Endothelial cell of umbilical vein (primary cell): Measurements from ENCODE around the gene DOCK1. TPM values are rescaled to one million over a fixed set of nuclear protein-coding genes. Genes with fewer than 3 reads are reported as not detected.
"Not testable (repeated sequence)": the region's sequence is repeated elsewhere in the genome, so short reads cannot be mapped to it uniquely, and the experiment has no call there.

Source experiments
- BruUV-seq: library from RNA; stranded (reverse); fragments of 400-500 nt; replicated peaks from 2 replicates; lab custom pipeline; 2021; lab: Mats Ljungman, UMichigan
- CTCF ChIA-PET: fragments of 300-600, 350-600 bp; sonication (Branson Sonifier 250); formaldehyde crosslinking; loops from one replicate; lab custom pipeline; 2021; ENCODE audit warnings: antibody characterized with exemption, inconsistent platforms; lab: Charles Lee
- POLR2A ChIA-PET: fragments of 300-600, 350-600 bp; sonication (Branson Sonifier 250); formaldehyde crosslinking; loops from one replicate; lab custom pipeline; 2021; ENCODE audit warnings: antibody characterized with exemption, inconsistent platforms; lab: Charles Lee
- DNase-seq: peaks from one replicate; pipeline ENCODE4 v3.0.0-alpha.2; 2011; ENCODE audit warnings: low read depth, low spot score
- FAIRE-seq: peaks from 2 replicates; lab custom pipeline; 2011; peaks lifted over from hg19 to GRCh38; lab: Jason Lieb, UNC
- H2AFZ ChIP-seq: 2 replicates; pipeline ENCODE4 v1.6.0; 2012; ENCODE audit warnings: low read depth, low read length, control low read depth, inconsistent platforms
- H3K27ac ChIP-seq: 2 replicates; pipeline ENCODE4 v1.5.1; 2011; ENCODE audit warnings: low read depth, mild to moderate bottlenecking, control low read depth, low read length, moderate library complexity; ENCODE audit not compliant: insufficient read depth
- H3K27me3 ChIP-seq, 2 experiments: 2 replicates each; pipeline versions ENCODE4 v1.6.0 to v1.6.1; 2011; ENCODE audit warnings: low read length in 2 of 2, mixed read lengths in 1 of 2; ENCODE audit not compliant: control insufficient read depth in 2 of 2, insufficient read depth in 2 of 2
- H3K36me3 ChIP-seq, 2 experiments: 2 replicates in 1 of 2; 3 replicates in 1 of 2; pipeline ENCODE4 v1.5.1; 2011; ENCODE audit warnings: low read length in 2 of 2, mild to moderate bottlenecking in 1 of 2, moderate library complexity in 1 of 2; ENCODE audit not compliant: control insufficient read depth in 2 of 2, insufficient read depth in 2 of 2; ENCODE audit errors: extremely low read depth in 1 of 2
- H3K4me1 ChIP-seq: 3 replicates; pipeline ENCODE4 v1.5.1; 2011; ENCODE audit warnings: mild to moderate bottlenecking, low read length; ENCODE audit not compliant: control insufficient read depth, insufficient read depth; ENCODE audit errors: extremely low read depth
- H3K4me2 ChIP-seq: 2 replicates; pipeline ENCODE4 v1.6.1; 2011; ENCODE audit warnings: low read length, control low read depth, mixed read lengths; ENCODE audit not compliant: insufficient read depth
- H3K4me3 ChIP-seq, 3 experiments: fragments of 200-600 bp in 1 of 3; sonication (generic), shearing (Covaris generic) in 1 of 3; replicated peaks in 1 of 3; 2 replicates each; pipeline ENCODE4 v1.5.1; 2011 to 2016; ENCODE audit warnings: control low read depth in 3 of 3, low read length in 3 of 3, mild to moderate bottlenecking in 2 of 3, inconsistent platforms in 1 of 3, low read depth in 1 of 3, moderate library complexity in 1 of 3; ENCODE audit not compliant: insufficient read depth in 1 of 3
- H3K79me2 ChIP-seq: 2 replicates; pipeline ENCODE4 v1.6.0; 2012; ENCODE audit warnings: low read length, inconsistent platforms; ENCODE audit not compliant: control insufficient read depth, insufficient read depth
- H3K9ac ChIP-seq: replicated peaks from 2 replicates; pipeline ENCODE3; 2011; ENCODE audit warnings: low read length, control low read depth; ENCODE audit not compliant: insufficient read depth; ENCODE audit errors: extremely low read depth
- H3K9me1 ChIP-seq: replicated peaks from 3 replicates; pipeline ENCODE4 v1.6.0; 2011; ENCODE audit warnings: mild to moderate bottlenecking, low read length; ENCODE audit not compliant: control insufficient read depth, insufficient read depth; ENCODE audit errors: extremely low read depth
- H3K9me3 ChIP-seq: replicated peaks from 2 replicates; pipeline ENCODE4 v1.5.1; 2012; ENCODE audit warnings: low read length, inconsistent platforms; ENCODE audit not compliant: control insufficient read depth, insufficient read depth
- H4K20me1 ChIP-seq: replicated peaks from 2 replicates; pipeline ENCODE3; 2011; ENCODE audit warnings: mild to moderate bottlenecking, low read length; ENCODE audit not compliant: control insufficient read depth, insufficient read depth; ENCODE audit errors: extremely low read depth
- CTCF ChIP-seq, 2 donors: IDR thresholded peaks; 1 replicate in 1 of 2; 2 replicates in 1 of 2; pipeline ENCODE4 v1.5.1; 2011; ENCODE audit warnings: low read length in 2 of 2, mild to moderate bottlenecking in 2 of 2, moderate library complexity in 2 of 2, control low read depth in 1 of 2, inconsistent platforms in 1 of 2, low read depth in 1 of 2; ENCODE audit not compliant: insufficient read depth in 1 of 2; ENCODE audit errors: extremely low read depth in 1 of 2
- EZH2 ChIP-seq: IDR thresholded peaks from 2 replicates; pipeline ENCODE4 v1.6.1; 2012; ENCODE audit warnings: borderline replicate concordance, low read depth, mild to moderate bottlenecking, moderate library complexity, low read length, inconsistent platforms; ENCODE audit not compliant: severe bottlenecking
- FOS ChIP-seq: IDR thresholded peaks from 2 replicates; pipeline ENCODE4 v1.6.1; 2011; ENCODE audit warnings: mild to moderate bottlenecking, low read length, moderate library complexity, borderline replicate concordance; ENCODE audit not compliant: insufficient read depth
- GATA2 ChIP-seq: IDR thresholded peaks from 2 replicates; pipeline ENCODE4 v1.7.0; 2011; ENCODE audit warnings: low read depth, mild to moderate bottlenecking, moderate library complexity, mixed read lengths, low read length; ENCODE audit not compliant: insufficient read length, insufficient read depth
- JUN ChIP-seq: IDR thresholded peaks from 2 replicates; pipeline ENCODE4 v1.6.1; 2011; ENCODE audit warnings: borderline replicate concordance, low read depth; ENCODE audit not compliant: insufficient read length, insufficient read depth
- MAX ChIP-seq: IDR thresholded peaks from 2 replicates; pipeline ENCODE4 v1.6.1; 2011; ENCODE audit not compliant: insufficient read depth, insufficient read length
- MYC ChIP-seq: IDR thresholded peaks from one replicate; pipeline ENCODE4 v1.6.1; 2011; ENCODE audit warnings: mild to moderate bottlenecking, low read depth, low read length
- POLR2A ChIP-seq: IDR thresholded peaks from 2 replicates; pipeline ENCODE4 v1.6.1; 2012; ENCODE audit warnings: low read depth, mild to moderate bottlenecking, control low read depth, low read length
- POLR2AphosphoS5 ChIP-seq: IDR thresholded peaks from 2 replicates; pipeline ENCODE4 v1.6.1; 2012; ENCODE audit warnings: low read depth, mild to moderate bottlenecking, control low read depth, low read length, moderate library complexity; ENCODE audit not compliant: insufficient read depth
- dilution Hi-C: fragments of 300-500 bp; cut with MboI; formaldehyde crosslinking; loops from one replicate; pipeline ENCODE4 v1.15.0; 2019; ENCODE audit warnings: low sequenced_read_pairs; ENCODE audit not compliant: extremely low pct_ligation_motif_present
- intact Hi-C: fragments of 100-400 bp; cut with micrococcal nuclease; formaldehyde crosslinking; loops from one replicate; pipeline ENCODE4 v1.10.0; 2022
- polyA plus RNA-seq, 4 experiments: library from polyadenylated mRNA; depleted of rRNA in 3 of 4; stranded (reverse) in 3 of 4; unstranded in 1 of 4; fragments of >200 nt; gene quantifications; 2 replicates each; pipeline versions ENCODE4 v1.2.1 to v1.2.3, GENCODE V29; 2011 to 2012; ENCODE audit warnings: missing spikeins in 1 of 4
- total RNA-seq: library from RNA; stranded (reverse); gene quantifications from 2 replicates; pipeline ENCODE4 v1.2.3, GENCODE V29; 2021

DOCK1 gene
- total and polyA plus RNA-seq, 2 donors (not counting 3 experiments of a cell fraction or from before 2014, with no cell fraction given) = 22.5 to 83.1 TPM

GRCh38 chr10:126890797-126891196, 14.4 kb upstream of the DOCK1 start:
- CTCF ChIA-PET, H3K27ac ChIP-seq, H3K36me3 ChIP-seq, BruUV-seq, H3K79me2 ChIP-seq, dilution Hi-C loops, H3K9me3 ChIP-seq, H3K4me1 ChIP-seq, POLR2A ChIA-PET, H3K4me2 ChIP-seq, intact Hi-C loops, H3K4me3 ChIP-seq, FAIRE-seq, H4K20me1 ChIP-seq, H3K9ac ChIP-seq, H2AFZ ChIP-seq, H3K9me1 ChIP-seq, DNase-seq, H3K27me3 ChIP-seq: not testable (repeated sequence)

- Histone ChIP-seq H3K9me3 (no peaks in the 10 kb centered on the region), H3K4me3 (no peak overlapping the region), H3K36me3 (no peaks in the 10 kb centered on the region), H3K9ac (no peak overlapping the region), H3K27ac (no peak overlapping the region), H2AFZ (no peak overlapping the region), H3K27me3 (no peaks in the 10 kb centered on the region), H3K79me2 (no peaks in the 10 kb centered on the region), H3K4me1 (no peaks in the 10 kb centered on the region), H4K20me1 (no peaks in the 10 kb centered on the region), H3K4me2 (no peak overlapping the region), H3K9me1 (no peaks in the 10 kb centered on the region)
- FAIRE-seq (no peak), DNase-seq (no peak)
- ChIA-PET CTCF (interaction anchor here (1.2 kb wide), 1 partner anchor 913 kb away, joined by 3 read pairs; no protein-coding TSS in a partner anchor), POLR2A (no interaction called here)
- TF ChIP-seq EZH2 = no peak
- TF ChIP-seq POLR2A = no peak
- TF ChIP-seq MAX = no peak
- TF ChIP-seq POLR2AphosphoS5 = no peak
- no peak for TF ChIP-seq MYC
- no peak for TF ChIP-seq FOS
- no peak for TF ChIP-seq GATA2
- no peak for TF ChIP-seq JUN
- TF ChIP-seq CTCF (IDR thresholded peaks at IDR 0.05; ENCODE audit: extremely low read depth in 1 of 2, insufficient read depth in 1 of 2, low read depth in 1 of 2, low read length in 2 of 2) = no peak
- no TSS peak for BruUV-seq
- intact Hi-C loops = no loop called here
- dilution Hi-C loops = no loop called here
Measured at GRCh38 chr10:126892226-126893175, 12.7 kb upstream of the DOCK1 start.
